Left ventricle myocardium inferior (tissue), 1 donor: ENCODE results near the gene MRPS23. TPM values are rescaled to one million over a fixed set of nuclear protein-coding genes. Genes with fewer than 3 reads are reported as not detected.

Experiments
- DNase-seq: peaks from one replicate; pipeline ENCODE4 v3.0.0-alpha.2; 2020
- H3K27ac ChIP-seq: fragments of 200-600 bp; replicated peaks from 2 replicates; pipeline ENCODE4 v1.8.0; 2021
- H3K27me3 ChIP-seq: fragments of 200-600 bp; 2 replicates; pipeline ENCODE4 v1.8.0; 2021; ENCODE audit warnings: low read depth
- H3K36me3 ChIP-seq: fragments of 200-600 bp; 2 replicates; pipeline ENCODE4 v1.8.0; 2021
- H3K4me1 ChIP-seq: fragments of 200-600 bp; 2 replicates; pipeline ENCODE4 v1.8.0; 2021
- H3K4me3 ChIP-seq: fragments of 200-600 bp; 2 replicates; pipeline ENCODE4 v1.8.0; 2021; ENCODE audit warnings: mild to moderate bottlenecking, moderate library complexity
- H3K9me3 ChIP-seq: fragments of 200-600 bp; replicated peaks from 2 replicates; pipeline ENCODE4 v1.8.0; 2021
- CTCF ChIP-seq: fragments of 200-600 bp; IDR thresholded peaks from 2 replicates; pipeline ENCODE4 v1.8.0; 2021; ENCODE audit warnings: antibody characterized with exemption, mild to moderate bottlenecking, borderline replicate concordance
- intact Hi-C: fragments of 100-400 bp; cut with micrococcal nuclease; formaldehyde crosslinking; loops from one replicate; pipeline ENCODE4 v1.11.0; 2022
- total RNA-seq: library from RNA; stranded (reverse); fragmentation: NEBNext Ultra II Directional; extraction: Animal tissue kit (Norgen Biotek cat#: 25700); gene quantifications from one replicate; pipeline ENCODE4 v1.2.1, GENCODE V29; 2021
- donor health status: DM: no; HTN: yes; CAD: no; lungs with severe emphysema.

The MRPS23 gene
- total RNA-seq, 1 donor from 2014 or later = 89.4 TPM

GRCh38 chr17:57873261-57874057 is 23.6 kb upstream of the MRPS23 start:
- TF ChIP-seq CTCF = no peak
- DNase-seq = no peak
- intact Hi-C loops = no loop called here
- Histone ChIP-seq H3K4me3 (no peak overlapping the region), H3K4me1 (peaks cover 83% of the 10 kb centered on the region), H3K27me3 (no peaks in the 10 kb centered on the region), H3K27ac (peak overlapping the region; percentile 87), H3K36me3 (peaks cover 59% of the 10 kb centered on the region), H3K9me3 (no peaks in the 10 kb centered on the region)

- intact Hi-C loops = no loop called here
- no peak for DNase-seq
These were observed 22.7 kb upstream of the MRPS23 start for GRCh38 chr17:57872536-57872935.

GRCh38 chr17:57871863-57872262 is 22.0 kb upstream of the MRPS23 start:
- H3K27ac ChIP-seq = no peak overlapping the region

More at GRCh38 chr17:57872536-57872935, 22.7 kb upstream of the MRPS23 start:
- Histone ChIP-seq H3K27me3 (no peaks in the 10 kb centered on the region), H3K36me3 (peaks cover 52% of the 10 kb centered on the region), H3K4me1 (peaks cover 83% of the 10 kb centered on the region), H3K27ac (no peak overlapping the region), H3K4me3 (no peak overlapping the region), H3K9me3 (no peaks in the 10 kb centered on the region)
- TF ChIP-seq CTCF = no peak

GRCh38 chr17:57871155-57871554 is 21.3 kb upstream of the MRPS23 start:
- no peaks in the 10 kb centered on the region for H3K9me3 ChIP-seq
- no peak overlapping the region for H3K27ac ChIP-seq
- no peaks in the 10 kb centered on the region for H3K27me3 ChIP-seq
- TF ChIP-seq CTCF = no peak
- intact Hi-C loops = no loop called here
- no peak overlapping the region for H3K4me3 ChIP-seq
- peaks cover 58% of the 10 kb centered on the region for H3K36me3 ChIP-seq
- peaks cover 74% of the 10 kb centered on the region for H3K4me1 ChIP-seq
- DNase-seq = no peak

More at GRCh38 chr17:57871863-57872262, 22.0 kb upstream of the MRPS23 start:
- intact Hi-C loops = no loop called here
- Histone ChIP-seq H3K4me1 (peaks cover 81% of the 10 kb centered on the region), H3K27me3 (no peaks in the 10 kb centered on the region), H3K9me3 (no peaks in the 10 kb centered on the region), H3K36me3 (peaks cover 53% of the 10 kb centered on the region), H3K4me3 (no peak overlapping the region)
- no peak for DNase-seq
- no peak for TF ChIP-seq CTCF

- intact Hi-C loops = no loop called here
- TF ChIP-seq CTCF = no peak
- no peaks in the 10 kb centered on the region for H3K27me3 ChIP-seq
- DNase-seq = no peak
- peaks cover 65% of the 10 kb centered on the region for H3K36me3 ChIP-seq
- no peaks in the 10 kb centered on the region for H3K9me3 ChIP-seq
- peaks cover 65% of the 10 kb centered on the region for H3K4me1 ChIP-seq
- no peak overlapping the region for H3K4me3 ChIP-seq
- H3K27ac ChIP-seq = no peak overlapping the region
These were observed 20.4 kb upstream of the MRPS23 start for GRCh38 chr17:57870283-57870635.
